Hepatocyte (in vitro differentiated cells): Measurements from ENCODE around the gene C2. TPM values are rescaled to one million over a fixed set of nuclear protein-coding genes. Genes with fewer than 3 reads are reported as not detected.

Source experiments
- DNase-seq: peaks from one replicate; pipeline ENCODE4 v3.0.0-alpha.2; 2016; ENCODE audit warnings: low spot score
- H2AFZ ChIP-seq: fragments of 200-600 bp; sonication (generic); 2 replicates; pipeline ENCODE4 v1.6.0; 2016; ENCODE audit warnings: antibody characterized with exemption, mild to moderate bottlenecking
- H3K27ac ChIP-seq: fragments of 200-600 bp; sonication (generic); 2 replicates; pipeline ENCODE4 v1.5.1; 2016; ENCODE audit warnings: mild to moderate bottlenecking
- H3K27me3 ChIP-seq: fragments of 200-600 bp; sonication (generic); 2 replicates; pipeline ENCODE4 v1.6.1; 2016
- H3K36me3 ChIP-seq: fragments of 200-600 bp; sonication (generic); replicated peaks from 2 replicates; pipeline ENCODE4 v1.5.1; 2016; ENCODE audit warnings: low read depth; ENCODE audit not compliant: insufficient read depth
- H3K4me1 ChIP-seq: fragments of 200-600 bp; sonication (generic); 2 replicates; pipeline ENCODE4 v1.5.1; 2016; ENCODE audit warnings: mild to moderate bottlenecking, moderate library complexity; ENCODE audit not compliant: insufficient read depth
- H3K4me2 ChIP-seq: fragments of 200-600 bp; sonication (generic); 2 replicates; pipeline ENCODE4 v1.6.0; 2016
- H3K4me3 ChIP-seq: fragments of 200-600 bp; sonication (generic); 2 replicates; pipeline ENCODE4 v1.5.1; 2016; ENCODE audit warnings: mild to moderate bottlenecking
- H3K79me2 ChIP-seq: fragments of 200-600 bp; sonication (generic); 2 replicates; pipeline ENCODE4 v1.6.0; 2017; ENCODE audit warnings: mild to moderate bottlenecking
- H3K9me2 ChIP-seq: fragments of 200-600 bp; sonication (generic); replicated peaks from 2 replicates; pipeline ENCODE4 v1.6.0; 2017; ENCODE audit warnings: mild to moderate bottlenecking; ENCODE audit not compliant: insufficient read depth
- H3K9me3 ChIP-seq: fragments of 200-600 bp; sonication (generic); 2 replicates; pipeline ENCODE4 v1.5.1; 2016; ENCODE audit warnings: low read depth, mild to moderate bottlenecking
- H4K20me1 ChIP-seq: fragments of 200-600 bp; sonication (generic); 2 replicates; pipeline ENCODE4 v1.6.0; 2016; ENCODE audit warnings: mild to moderate bottlenecking; ENCODE audit not compliant: insufficient read depth, poor library complexity, severe bottlenecking
- CTCF ChIP-seq: fragments of 200-600 bp; sonication (generic); IDR thresholded peaks from 2 replicates; pipeline ENCODE4 v1.5.1; 2016; ENCODE audit warnings: antibody characterized with exemption, mild to moderate bottlenecking; ENCODE audit not compliant: poor library complexity
- EZH2 ChIP-seq: fragments of 200-600 bp; sonication (generic); IDR thresholded peaks from 2 replicates; pipeline ENCODE4 v1.6.1; 2016; ENCODE audit warnings: antibody characterized with exemption, mild to moderate bottlenecking, borderline replicate concordance
- EZH2phosphoT487 ChIP-seq: fragments of 200-600 bp; sonication (generic); IDR thresholded peaks from one replicate; pipeline ENCODE4 v1.6.1; 2018; ENCODE audit warnings: antibody characterized with exemption, mild to moderate bottlenecking, low read depth, moderate library complexity; ENCODE audit not compliant: unreplicated experiment, severe bottlenecking
- WGBS: methylation state at CpG from one replicate; pipeline ENCODE4 v1.1.6; 2016; ENCODE audit warnings: low lambda C conversion rate; ENCODE audit errors: missing lambda C conversion rate; 5-methylcytosine and 5-hydroxymethylcytosine counted together
- polyA plus RNA-seq: library from polyadenylated mRNA; unstranded; fragments of >200 nt; fragmentation: Nextera tagmentation; extraction: Ambion mirVana; gene quantifications from 2 replicates; pipeline ENCODE4 v1.2.1, GENCODE V29; 2016
- total RNA-seq: library from RNA; depleted of rRNA; stranded (reverse); fragments of >200 nt; gene quantifications from 2 replicates; pipeline ENCODE4 v1.2.3, GENCODE V29; 2014

Gene C2
- total and polyA plus RNA-seq, 2 experiments from 2014 or later = 46.4 to 48.3 TPM

DNA sequence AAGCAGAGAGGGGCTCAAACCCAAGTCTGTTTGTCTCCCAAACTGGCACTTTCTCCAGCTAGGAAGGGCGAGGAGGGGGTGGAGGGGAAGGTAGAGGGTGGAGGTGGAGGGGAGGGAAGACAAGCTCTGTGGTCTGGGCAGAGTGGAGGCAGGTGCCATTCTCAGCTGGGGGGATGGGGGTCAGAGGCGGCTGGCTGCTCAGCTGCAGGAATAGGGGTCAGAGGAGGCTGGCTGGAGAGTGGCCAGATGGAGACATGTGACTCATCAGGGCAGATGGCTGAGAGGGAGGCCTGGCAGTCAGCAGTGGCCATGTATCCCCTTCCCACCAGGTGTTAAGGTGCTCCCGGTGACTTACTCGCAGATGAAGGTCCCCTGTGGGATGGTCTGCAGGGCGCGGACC lies 45.2 kb upstream of the C2 start:
- Histone ChIP-seq H3K79me2 (peaks cover 12% of the 10 kb centered on the region), H3K4me3 (no peak overlapping the region), H3K27me3 (no peaks in the 10 kb centered on the region), H3K36me3 (no peaks in the 10 kb centered on the region), H2AFZ (no peak overlapping the region), H3K9me2 (no peaks in the 10 kb centered on the region), H4K20me1 (no peaks in the 10 kb centered on the region), H3K27ac (no peak overlapping the region), H3K9me3 (no peaks in the 10 kb centered on the region), H3K4me1 (no peaks in the 10 kb centered on the region), H3K4me2 (no peak overlapping the region)
- WGBS = 96% methylated on average over 6 of the region's 6 CpGs
- no peak for DNase-seq
- TF ChIP-seq EZH2 = no peak
- no peak for TF ChIP-seq EZH2phosphoT487
- no peak for TF ChIP-seq CTCF

DNA sequence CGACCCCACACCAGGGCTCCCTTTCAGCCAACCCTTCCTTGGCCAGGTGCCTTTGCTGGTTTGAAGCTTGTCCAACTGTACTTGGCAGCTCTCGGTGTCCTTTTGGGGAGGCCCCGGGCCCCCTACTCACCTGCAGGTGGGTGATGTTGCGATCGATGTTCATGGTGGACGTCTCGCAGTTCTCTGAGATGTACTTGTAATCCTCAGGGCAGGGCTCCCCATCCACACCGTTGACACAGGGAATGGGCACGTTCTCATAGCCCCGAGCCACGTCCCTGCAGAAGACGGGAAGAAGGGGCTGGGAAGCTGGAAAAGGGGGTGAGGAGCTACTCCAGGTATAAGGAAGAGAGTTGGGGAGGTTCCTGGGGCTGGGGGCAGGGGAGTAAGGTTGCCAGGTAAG lies 43.8 kb upstream of the C2 start:
- H3K27me3 ChIP-seq = no peaks in the 10 kb centered on the region
- peaks cover 5% of the 10 kb centered on the region for H3K79me2 ChIP-seq
- H3K4me3 ChIP-seq = no peak overlapping the region
- H4K20me1 ChIP-seq = no peaks in the 10 kb centered on the region
- no peaks in the 10 kb centered on the region for H3K4me1 ChIP-seq
- H3K27ac ChIP-seq = no peak overlapping the region
- H3K9me3 ChIP-seq = no peaks in the 10 kb centered on the region
- no peak for DNase-seq
- H3K36me3 ChIP-seq = no peaks in the 10 kb centered on the region
- no peaks in the 10 kb centered on the region for H3K9me2 ChIP-seq
- no peak overlapping the region for H2AFZ ChIP-seq
- WGBS = 95% methylated on average over 12 of the region's 12 CpGs
- TF ChIP-seq EZH2 = no peak
- TF ChIP-seq EZH2phosphoT487 = no peak
- TF ChIP-seq CTCF = no peak
- no peak overlapping the region for H3K4me2 ChIP-seq

DNA sequence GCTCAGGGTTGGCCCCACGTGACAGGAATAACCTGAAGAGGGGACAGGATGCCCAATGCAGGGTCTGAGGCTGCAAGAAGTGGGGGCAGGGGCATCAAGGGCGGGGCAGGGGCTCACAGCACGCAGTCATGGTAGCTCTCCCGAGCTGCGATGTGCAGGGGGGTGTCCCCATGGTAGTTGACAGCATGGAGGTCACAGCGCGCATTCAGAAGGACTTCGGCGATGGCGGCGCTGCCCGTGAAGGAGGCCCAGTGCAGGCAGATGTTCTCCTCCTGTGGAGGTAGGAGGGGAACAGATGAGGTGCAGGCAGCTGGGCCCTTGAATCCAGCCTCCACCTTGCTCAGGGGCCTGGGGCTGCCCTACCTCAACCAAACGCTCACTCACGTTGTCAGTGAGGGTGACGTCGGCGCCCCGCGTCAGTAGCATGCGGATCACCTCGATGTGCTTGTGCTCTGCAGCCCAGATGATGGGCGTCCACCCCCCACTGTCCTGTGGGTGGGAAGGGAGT lies 42.9 kb upstream of the C2 start:
- Histone ChIP-seq H3K9me2 (no peaks in the 10 kb centered on the region), H3K27me3 (no peaks in the 10 kb centered on the region), H4K20me1 (no peaks in the 10 kb centered on the region), H3K36me3 (no peaks in the 10 kb centered on the region), H3K79me2 (peaks cover 3% of the 10 kb centered on the region), H3K9me3 (no peaks in the 10 kb centered on the region), H3K4me2 (no peak overlapping the region), H3K4me1 (no peaks in the 10 kb centered on the region), H3K4me3 (no peak overlapping the region), H3K27ac (no peak overlapping the region), H2AFZ (no peak overlapping the region)
- TF ChIP-seq CTCF (no peak), EZH2 (no peak), EZH2phosphoT487 (no peak)
- WGBS = 97% methylated on average over 22 of the region's 22 CpGs
- DNase-seq = no peak
